OCI-LY3 (cell line): ENCODE results near the gene HSPA12A.

Source experiments
- H2AFZ ChIP-seq: fragments of 200-600, 300-600 bp; shearing (Covaris generic); 2 replicates; pipeline ENCODE4 v1.6.0; 2014; ENCODE audit warnings: antibody characterized with exemption, low read depth, low read length
- H3K27ac ChIP-seq: fragments of 200-600, 300-600 bp; sonication (generic); 2 replicates; pipeline ENCODE4 v1.5.1; 2014; ENCODE audit warnings: mild to moderate bottlenecking, low read length, moderate library complexity, mixed read lengths
- H3K27me3 ChIP-seq: fragments of 200-600, 300-600 bp; sonication (generic); 2 replicates; pipeline ENCODE4 v1.6.1; 2014; ENCODE audit warnings: low read depth, low read length, mixed read lengths
- H3K36me3 ChIP-seq: fragments of 200-600, 300-600 bp; sonication (generic); replicated peaks from 2 replicates; pipeline ENCODE3; 2014; ENCODE audit warnings: low read depth, low read length, mixed read lengths
- H3K4me1 ChIP-seq: fragments of 300-600, 200-600 bp; sonication (generic); 2 replicates; pipeline ENCODE4 v1.6.1; 2014; ENCODE audit warnings: low read length, mixed read lengths
- H3K4me2 ChIP-seq: fragments of 200-600, 300-600 bp; sonication (generic); 2 replicates; pipeline ENCODE4 v1.6.1; 2014; ENCODE audit warnings: low read length, mixed read lengths
- H3K4me3 ChIP-seq: fragments of 300-600, 200-600 bp; sonication (generic); 2 replicates; pipeline ENCODE4 v1.5.1; 2014; ENCODE audit warnings: antibody characterized with exemption, mild to moderate bottlenecking, low read length, moderate library complexity
- H3K79me2 ChIP-seq: fragments of 300-600, 200-600 bp; shearing (Covaris generic); 2 replicates; pipeline ENCODE4 v1.6.1; 2014; ENCODE audit warnings: mild to moderate bottlenecking, low read length, mixed read lengths
- H3K9ac ChIP-seq: fragments of 300-600, 200-600 bp; shearing (Covaris generic); 2 replicates; pipeline ENCODE4 v1.6.0; 2014; ENCODE audit warnings: mild to moderate bottlenecking, low read length, moderate library complexity
- H3K9me3 ChIP-seq: fragments of 200-600, 300-600 bp; shearing (Covaris generic); 2 replicates; pipeline ENCODE4 v1.6.1; 2014; ENCODE audit warnings: low read length, mixed read lengths; ENCODE audit not compliant: insufficient read depth
- H4K20me1 ChIP-seq: fragments of 200-600, 300-600 bp; sonication (generic); 2 replicates; pipeline ENCODE4 v1.6.1; 2016; ENCODE audit warnings: low read length, mixed read lengths; ENCODE audit not compliant: insufficient read depth
- CTCF ChIP-seq: fragments of 200-600, 300-600 bp; sonication (generic); IDR thresholded peaks from 2 replicates; pipeline ENCODE4 v1.5.1; 2014; ENCODE audit warnings: antibody characterized with exemption, low read length, low read depth
- EZH2phosphoT487 ChIP-seq: fragments of 200-600 bp; shearing (Covaris generic); IDR thresholded peaks from 2 replicates; pipeline ENCODE4 v1.6.1; 2018; ENCODE audit warnings: antibody characterized with exemption, mixed run types, low read depth

Gene HSPA12A

GRCh38 chr10:116663342-116663741 is 79.0 kb downstream of the HSPA12A start:
- TF ChIP-seq CTCF: no peak
- no peak for TF ChIP-seq EZH2phosphoT487

GRCh38 chr10:116660860-116661259 is 81.5 kb downstream of the HSPA12A start:
- Histone ChIP-seq H3K27me3 (no peaks in the 10 kb centered on the region), H3K27ac (no peak overlapping the region), H2AFZ (no peak overlapping the region), H3K4me2 (no peak overlapping the region), H3K4me1 (no peaks in the 10 kb centered on the region), H3K79me2 (no peaks in the 10 kb centered on the region), H3K9ac (no peak overlapping the region), H4K20me1 (no peaks in the 10 kb centered on the region), H3K9me3 (no peaks in the 10 kb centered on the region), H3K4me3 (no peak overlapping the region), H3K36me3 (no peaks in the 10 kb centered on the region)
- TF ChIP-seq EZH2phosphoT487 (no peak), CTCF (no peak)

More at GRCh38 chr10:116663342-116663741, 79.0 kb downstream of the HSPA12A start:
- no peaks in the 10 kb centered on the region for H3K4me1 ChIP-seq
- H3K79me2 ChIP-seq: no peaks in the 10 kb centered on the region
- no peaks in the 10 kb centered on the region for H3K36me3 ChIP-seq
- H3K9ac ChIP-seq: no peak overlapping the region
- H4K20me1 ChIP-seq: no peaks in the 10 kb centered on the region
- no peak overlapping the region for H3K4me2 ChIP-seq
- H3K9me3 ChIP-seq: no peaks in the 10 kb centered on the region
- no peak overlapping the region for H2AFZ ChIP-seq
- no peaks in the 10 kb centered on the region for H3K27me3 ChIP-seq
- no peak overlapping the region for H3K27ac ChIP-seq
- H3K4me3 ChIP-seq: no peak overlapping the region

GRCh38 chr10:116659049-116659670 is 83.2 kb downstream of the HSPA12A start:
- Histone ChIP-seq H3K9ac (no peak overlapping the region), H3K27me3 (no peaks in the 10 kb centered on the region), H3K4me1 (no peaks in the 10 kb centered on the region), H3K79me2 (no peaks in the 10 kb centered on the region), H2AFZ (no peak overlapping the region), H3K4me3 (no peak overlapping the region), H4K20me1 (no peaks in the 10 kb centered on the region), H3K27ac (no peak overlapping the region), H3K9me3 (no peaks in the 10 kb centered on the region), H3K36me3 (no peaks in the 10 kb centered on the region), H3K4me2 (no peak overlapping the region)
- TF ChIP-seq EZH2phosphoT487: no peak

- Histone ChIP-seq H3K4me2 (no peak overlapping the region), H3K9me3 (no peaks in the 10 kb centered on the region), H3K79me2 (no peaks in the 10 kb centered on the region), H2AFZ (no peak overlapping the region), H3K36me3 (no peaks in the 10 kb centered on the region), H4K20me1 (no peaks in the 10 kb centered on the region), H3K4me3 (no peak overlapping the region), H3K4me1 (no peaks in the 10 kb centered on the region), H3K27ac (no peak overlapping the region), H3K27me3 (no peaks in the 10 kb centered on the region), H3K9ac (no peak overlapping the region)
- TF ChIP-seq CTCF (no peak), EZH2phosphoT487 (no peak)
Observed at GRCh38 chr10:116657863-116658551, 84.4 kb downstream of the HSPA12A start.
